Stimulated activated naive CD4-positive, alpha-beta T cell (primary cell): ENCODE results near the gene C1orf232.

Experiments used
- DNase-seq, 6 experiments: peaks; one replicate each; lab custom pipeline; 2025; lab: John Stamatoyannopoulos, UW

The C1orf232 gene

DNA sequence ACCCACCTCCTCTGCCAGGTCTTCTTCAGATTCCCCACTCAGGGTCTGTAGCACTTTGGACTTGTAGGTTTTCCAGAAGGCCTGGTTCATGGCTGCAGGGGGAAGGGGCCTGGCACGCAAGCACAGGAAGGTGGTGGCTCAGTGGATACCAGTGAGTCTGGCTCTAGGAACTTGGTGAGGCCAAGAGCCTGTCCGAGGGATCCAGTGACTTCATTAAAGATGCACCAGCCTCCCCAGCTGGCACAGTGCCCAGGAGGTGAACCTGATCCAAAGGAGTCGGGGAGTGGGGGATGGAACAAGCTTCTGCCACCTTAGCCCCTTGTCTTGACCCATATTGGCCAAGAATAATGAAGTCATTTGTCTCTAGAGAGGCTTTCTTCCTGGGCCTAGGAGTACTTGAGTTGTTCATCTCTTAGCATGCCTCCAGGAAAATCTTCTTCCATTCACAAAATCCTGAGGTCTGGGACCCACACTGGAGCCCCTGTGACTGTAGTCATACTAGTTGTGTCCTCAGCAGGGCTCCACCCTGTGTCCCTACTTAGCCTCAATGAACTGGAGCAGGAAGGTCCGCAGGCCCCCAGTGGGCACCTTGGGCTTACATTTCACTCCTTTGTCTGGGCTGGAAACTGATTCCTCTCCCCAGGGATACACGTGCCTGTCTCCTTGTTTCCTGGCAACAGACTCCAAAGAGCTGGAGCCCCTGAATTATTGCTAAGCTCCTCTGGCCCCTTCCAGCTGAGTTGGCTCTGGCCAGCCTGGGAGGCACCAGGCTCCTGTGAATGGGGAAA is at the start of gene C1orf232:
C1orf232 (minus strand) TSS at position 554 of the 788 bp plus-strand sequence; CDS start at position 90, 464 bp downstream.
- DNase-seq: no peak

DNA sequence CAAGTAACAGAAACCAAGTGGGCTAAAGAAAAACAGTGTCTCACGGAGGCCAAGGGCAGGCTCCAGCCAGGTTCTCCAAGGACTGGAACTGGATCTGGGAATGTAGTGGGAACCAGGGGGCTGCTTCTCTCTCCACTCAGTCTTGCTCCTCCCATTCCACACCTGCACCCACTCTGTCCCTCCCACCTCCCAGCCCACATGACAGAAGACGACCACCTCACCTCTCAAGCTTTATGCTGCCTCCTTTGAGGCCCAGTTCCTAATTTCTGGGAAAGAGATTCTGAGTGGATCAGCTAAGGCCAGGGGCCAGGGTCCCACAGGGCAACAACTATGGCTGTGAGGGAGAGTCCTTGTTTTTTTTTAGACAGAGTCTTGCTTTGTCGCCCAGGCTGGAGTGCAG is 46.5 kb upstream of the C1orf232 start:
- DNase-seq: no peak

DNA sequence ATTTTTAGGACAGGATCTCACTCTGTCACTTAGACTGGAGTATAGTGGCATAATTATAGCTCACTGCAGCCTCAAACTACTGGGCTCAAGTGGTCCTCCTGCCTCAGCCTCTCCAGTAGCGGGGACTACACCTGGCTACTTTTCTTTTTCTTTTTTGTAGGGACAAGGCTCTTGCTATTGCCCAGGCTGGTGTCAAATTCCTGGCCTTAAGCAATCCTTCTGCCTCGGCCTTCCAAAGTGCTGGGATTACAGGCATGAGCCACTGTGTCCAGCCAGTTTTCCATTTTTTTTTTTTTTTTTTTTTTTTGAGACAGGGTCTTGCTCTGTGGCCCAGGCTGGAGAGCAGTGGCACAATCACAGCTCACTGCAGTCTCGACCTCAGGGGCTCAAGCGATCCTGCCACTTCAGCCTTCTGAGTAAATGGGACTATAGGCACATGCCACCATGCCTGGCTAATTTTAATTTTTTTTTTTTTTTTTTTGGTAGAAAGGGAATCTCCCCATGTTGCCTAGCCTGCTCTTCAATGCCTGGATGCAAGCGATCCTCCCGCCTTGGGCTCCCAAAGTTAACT is 44.7 kb upstream of the C1orf232 start:
- no peak for DNase-seq

DNA sequence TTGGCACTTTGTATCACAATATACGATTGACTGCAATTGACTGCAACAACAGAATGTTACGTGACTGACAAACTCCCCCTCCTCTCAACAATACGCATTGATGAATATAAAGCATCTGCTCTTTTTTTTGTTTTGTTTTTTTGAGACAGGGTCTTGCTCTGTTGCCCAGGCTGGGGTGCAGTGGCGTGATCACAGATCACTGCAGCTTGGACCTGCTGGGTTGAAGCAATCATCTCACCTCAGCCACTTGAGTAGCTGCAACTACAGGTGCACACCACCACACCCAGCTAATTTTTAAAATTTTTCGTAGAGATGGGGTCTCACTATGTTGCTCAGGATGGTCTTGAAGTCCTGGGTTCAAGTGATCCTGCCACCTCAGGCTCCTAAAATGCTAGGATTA is 44.0 kb upstream of the C1orf232 start:
- no peak for DNase-seq

DNA sequence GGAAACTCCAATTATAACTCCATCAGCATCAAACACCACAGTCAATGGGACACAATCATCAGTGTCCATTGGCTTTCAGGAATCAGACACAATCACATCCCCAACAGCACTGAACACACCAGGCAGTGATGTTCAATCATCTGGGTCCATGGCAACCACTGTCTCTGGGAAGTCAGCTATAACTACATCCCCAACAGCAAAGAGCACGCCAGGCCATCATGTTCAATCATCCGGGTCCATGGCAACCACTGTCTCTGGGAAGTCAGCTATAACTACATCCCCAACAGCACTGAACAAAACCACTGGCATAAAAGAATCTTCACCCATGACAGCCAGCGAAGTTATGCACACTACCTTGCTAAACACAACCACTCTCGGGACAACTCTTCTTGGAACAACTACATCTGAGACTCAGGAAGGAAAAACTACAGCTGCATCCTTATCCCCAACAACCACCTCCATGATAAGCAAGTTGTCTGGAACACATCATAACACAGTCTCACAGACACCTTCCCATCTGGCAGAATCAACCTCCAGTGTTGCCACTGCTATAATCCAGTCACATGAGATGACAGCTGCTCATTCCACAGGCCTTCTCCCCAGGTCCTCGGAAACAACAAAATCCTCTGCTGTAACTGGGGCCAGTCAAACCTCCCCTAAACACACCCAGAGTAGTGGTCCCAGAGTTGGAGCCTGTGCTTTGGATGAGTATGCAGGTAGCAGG is 41.5 kb upstream of the C1orf232 start:
- no peak for DNase-seq

DNA sequence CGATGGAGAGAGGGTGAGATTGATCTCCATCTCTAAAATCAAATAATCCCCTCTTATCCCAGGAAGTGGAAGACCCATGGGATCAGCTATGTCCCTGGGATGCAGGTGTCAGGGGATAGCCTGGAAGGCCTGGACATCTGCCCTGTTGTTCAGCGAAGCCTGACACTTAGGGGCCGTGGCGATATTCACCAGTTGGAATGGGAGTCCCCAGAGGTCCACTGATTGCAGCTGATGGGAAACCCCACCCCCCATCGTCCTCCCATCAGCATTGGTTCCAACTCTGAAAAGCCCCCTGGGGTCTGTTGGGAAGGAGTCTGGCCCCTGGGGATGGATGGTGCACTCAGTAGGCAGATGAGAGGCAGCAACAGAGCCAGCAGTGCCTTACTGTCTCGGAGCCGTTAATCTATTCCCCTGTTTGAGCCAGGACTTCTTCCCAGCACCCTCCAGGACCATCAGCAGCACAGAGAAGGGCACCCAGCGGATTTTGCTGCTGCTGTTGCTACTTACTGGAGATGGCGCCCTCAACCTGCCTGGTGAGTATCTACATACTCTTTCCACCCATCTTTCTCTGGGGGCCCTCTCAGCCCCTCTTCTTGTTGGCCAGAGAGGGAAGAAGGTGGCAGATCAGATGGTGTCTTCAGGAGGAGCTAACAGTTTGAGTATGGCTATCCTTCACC is 35.0 kb upstream of the C1orf232 start:
- DNase-seq: no peak

DNA sequence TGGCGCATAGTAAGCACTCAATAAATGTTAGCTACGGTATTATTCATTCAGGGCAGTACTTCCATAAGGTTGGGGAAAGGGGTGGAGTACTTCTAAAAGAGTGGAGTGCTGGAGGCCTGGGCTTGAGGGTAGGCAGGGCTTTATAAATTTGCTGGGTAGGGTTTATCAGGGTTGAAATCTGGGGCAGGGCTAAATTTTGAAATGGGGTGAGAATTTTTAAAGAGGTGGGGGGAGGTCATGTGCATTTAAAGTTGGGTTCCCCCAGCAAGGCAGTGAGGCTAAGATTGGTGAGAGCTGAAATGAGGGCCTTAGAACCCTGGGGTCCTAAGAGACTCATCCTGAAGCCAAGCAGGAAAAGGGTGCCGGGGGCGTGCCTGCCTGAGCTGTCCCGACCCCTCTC is 31.6 kb upstream of the C1orf232 start:
- DNase-seq: no peak

DNA sequence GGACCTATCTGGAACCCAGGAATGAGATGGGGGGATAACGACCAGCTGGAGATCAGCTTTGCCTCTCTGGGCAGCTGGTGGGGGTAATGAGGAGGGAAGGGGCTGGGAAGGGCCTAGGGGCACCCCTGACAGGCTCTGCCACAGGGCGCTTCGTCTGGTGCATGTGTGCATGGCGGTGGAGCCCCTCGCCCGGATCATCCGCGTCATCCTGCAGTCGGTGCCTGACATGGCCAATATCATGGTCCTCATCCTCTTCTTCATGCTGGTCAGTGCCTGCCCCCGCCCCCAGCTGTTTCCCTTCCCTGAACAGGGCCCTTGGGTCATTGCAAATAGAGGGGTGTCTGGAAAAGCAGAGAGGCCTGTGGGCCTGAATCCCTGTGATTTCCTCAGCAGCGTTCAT is 29.1 kb upstream of the C1orf232 start:
- DNase-seq: no peak

DNA sequence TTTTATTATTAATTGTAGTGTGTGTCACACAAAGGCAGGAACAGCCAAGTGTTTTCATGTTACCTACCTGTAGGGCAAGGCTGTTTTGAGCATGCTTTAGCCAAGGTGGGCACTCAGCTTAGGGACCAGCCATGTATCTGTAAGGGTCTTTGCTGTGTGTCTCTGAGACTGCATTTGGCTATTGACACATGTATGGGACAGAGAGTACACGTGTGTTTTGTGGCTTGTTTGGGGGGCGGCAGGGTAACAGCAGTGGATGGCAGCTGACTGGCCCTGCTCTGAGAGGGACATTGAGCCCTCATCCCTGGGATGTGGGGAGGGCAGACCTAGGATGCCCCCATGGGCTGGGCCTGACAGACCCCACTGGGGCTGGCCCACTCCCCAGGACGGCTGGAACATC is 28.5 kb upstream of the C1orf232 start:
- DNase-seq: no peak

DNA sequence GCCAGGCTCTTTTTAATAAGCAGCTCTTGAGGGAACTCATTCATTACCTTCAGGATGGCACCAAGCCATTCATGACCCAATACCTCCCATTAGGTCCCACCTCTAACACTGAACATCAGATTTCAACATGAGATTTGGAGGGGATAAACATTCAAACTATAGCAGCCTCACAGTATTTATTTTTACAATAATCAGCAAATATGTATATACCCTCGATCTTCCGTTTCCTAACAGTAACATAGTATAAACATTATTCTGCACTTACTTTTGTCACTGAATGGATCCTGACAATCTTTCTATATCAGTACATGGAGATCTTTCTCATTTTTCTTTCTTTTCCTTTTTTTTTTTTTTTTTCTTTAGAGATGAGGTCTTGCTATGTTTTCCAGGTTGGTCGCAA is 27.0 kb upstream of the C1orf232 start:
- DNase-seq: no peak

DNA sequence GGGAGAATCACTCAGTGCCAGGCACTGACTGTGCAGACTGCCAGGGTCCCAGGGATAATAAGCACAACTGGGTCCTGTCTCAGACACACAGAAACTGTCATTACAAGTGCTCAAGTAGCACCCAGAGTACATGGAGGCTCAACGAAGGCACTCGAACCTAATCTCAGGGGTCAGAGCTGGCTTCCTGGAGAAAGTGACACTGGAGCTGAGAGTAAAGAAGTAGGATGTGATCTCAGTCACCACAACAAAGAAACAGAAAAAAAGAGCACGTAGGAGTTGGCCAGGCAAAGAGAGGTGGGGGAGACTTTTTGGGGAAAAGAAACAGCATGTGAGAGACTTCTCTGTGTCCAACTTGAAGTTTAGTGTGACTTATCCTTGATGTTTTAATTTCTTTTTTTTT is 23.0 kb upstream of the C1orf232 start:
- no peak for DNase-seq

DNA sequence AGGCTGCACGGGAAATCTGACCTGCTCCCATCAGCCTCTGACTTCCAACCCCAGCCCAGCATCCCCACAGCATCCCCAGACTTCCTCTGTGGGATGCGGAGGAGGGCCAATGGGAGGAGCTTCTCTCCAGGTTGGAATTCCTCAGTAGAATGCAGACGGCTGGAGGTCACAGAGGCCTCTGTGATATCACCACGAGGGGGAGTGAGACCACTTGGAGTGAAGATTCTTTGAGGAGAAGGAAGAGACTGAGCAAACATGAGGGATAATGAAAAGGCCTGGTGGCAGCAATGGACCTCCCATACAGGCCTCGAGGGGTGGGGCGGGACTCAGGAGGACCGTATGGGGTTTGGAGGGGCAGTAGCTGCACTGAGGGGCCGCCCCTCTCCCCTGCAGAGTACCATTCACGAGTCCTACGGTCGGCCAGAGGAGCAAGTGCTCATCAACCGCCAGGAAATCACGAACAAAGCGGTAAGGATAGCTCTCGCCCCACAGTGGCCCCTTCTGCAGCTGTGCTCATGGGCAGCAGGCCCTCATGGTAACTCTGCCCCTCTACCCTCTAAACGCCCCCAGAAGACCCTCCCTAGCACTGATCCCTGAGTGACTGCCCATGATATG is 21.7 kb upstream of the C1orf232 start, which contains the start of gene CATSPER4:
CATSPER4 (plus strand) TSS at position 230 of the 615 bp plus-strand sequence; CDS start at position 256, 26 bp downstream.
- peak in 1 of 6 experiments; percentile 14 for DNase-seq

DNA sequence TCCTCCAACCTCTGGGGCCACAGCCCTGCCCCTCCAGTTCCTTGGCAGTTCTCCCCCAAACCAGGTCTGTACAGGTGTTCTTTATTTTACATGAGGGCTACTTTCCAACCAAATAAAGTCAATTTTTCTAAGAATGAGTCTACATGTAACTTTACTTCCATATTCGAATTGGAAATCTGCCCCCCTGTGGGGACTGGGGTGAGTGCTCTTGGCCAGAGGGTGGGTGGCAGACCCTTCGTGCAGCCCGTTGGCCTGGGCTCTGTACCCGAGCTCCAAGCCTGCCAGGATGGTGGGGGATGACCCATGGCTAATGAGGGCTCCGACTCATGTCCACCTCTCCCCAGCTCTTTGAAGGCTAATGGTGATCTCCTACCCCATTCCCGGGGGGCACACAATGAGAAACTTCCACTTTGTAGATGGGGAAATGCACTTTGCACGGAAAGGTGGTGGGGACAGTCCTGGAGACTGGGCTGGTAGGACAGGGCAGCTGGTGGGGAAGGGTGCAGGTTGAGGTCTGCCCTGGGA is 21.1 kb upstream of the C1orf232 start:
- DNase-seq: no peak

DNA sequence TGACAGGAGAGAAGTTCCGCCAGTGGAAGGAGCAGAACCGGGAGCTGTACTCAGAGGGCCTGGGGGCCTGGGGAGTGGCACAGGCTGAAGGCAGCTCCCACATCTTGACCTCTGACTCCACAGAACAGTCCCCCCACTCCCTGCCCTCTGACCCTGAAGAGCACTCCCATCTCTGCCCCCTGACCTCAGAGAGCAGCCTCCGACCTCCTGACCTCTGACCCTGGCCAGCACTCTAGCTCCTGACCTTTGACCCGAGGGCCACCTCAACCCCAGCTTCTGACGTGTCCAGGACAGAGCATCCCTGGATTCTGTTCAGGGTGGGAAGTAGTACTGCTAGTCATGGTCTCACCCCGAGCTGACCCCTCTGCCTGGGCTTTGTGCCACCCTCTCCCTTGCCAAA is 20.6 kb upstream of the C1orf232 start:
- no peak for DNase-seq

DNA sequence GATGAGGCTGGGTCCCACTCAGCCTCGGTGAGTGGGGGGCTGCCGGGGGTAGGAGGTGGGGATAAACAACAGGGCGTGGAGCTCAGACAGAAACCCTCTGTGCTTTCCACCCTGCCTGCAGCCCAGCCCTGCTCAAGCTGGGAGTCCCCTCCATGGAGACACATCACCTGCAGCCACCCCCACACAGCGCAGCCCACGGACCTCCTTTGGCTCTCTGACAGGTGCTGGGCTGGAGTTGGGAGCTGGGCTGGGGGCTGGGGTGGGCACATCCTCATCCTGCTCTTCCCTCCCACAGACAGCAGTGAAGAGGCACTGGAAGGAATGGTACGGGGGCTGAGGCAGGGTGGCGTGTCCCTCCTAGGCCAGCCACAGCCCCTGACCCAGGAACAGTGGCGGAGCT is 19.7 kb upstream of the C1orf232 start:
- DNase-seq: no peak

DNA sequence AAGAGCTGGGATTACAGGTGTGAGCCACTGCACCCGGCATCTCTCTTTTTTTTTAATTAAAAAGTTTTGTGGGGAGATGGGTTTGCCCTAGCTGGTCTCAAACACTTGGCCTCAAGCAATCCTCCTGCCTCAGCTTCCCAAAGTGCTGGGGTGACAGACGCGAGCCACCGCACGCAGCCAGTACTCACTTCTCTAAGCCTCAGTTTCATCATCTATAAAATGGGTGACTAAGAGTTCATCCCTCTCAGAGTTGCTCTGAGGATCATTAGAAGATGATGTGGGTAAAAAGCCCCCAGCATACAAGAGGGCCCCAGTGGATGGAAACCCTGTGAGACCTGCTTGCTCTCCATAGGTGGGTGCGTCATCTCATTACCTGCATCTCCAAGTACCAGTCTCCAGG is 19.1 kb upstream of the C1orf232 start:
- DNase-seq: no peak

DNA sequence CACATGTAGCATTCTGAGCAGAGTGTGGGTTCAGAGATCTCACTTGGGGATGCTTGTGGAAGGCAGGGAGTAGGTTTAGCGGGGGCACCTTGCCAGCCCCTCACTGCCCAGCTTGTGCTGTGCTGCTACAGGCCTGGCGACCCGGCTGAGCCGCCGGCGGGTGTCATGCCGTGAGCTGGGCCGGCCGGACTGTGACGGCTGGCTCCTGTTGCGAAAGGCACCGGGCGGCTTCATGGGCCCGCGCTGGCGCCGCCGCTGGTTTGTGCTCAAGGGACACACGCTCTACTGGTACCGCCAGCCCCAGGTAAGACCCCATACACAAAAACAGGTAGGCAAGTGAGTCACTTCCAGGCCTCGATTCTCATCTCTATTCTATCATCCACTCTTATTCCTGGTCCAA is 16.1 kb upstream of the C1orf232 start:
- no peak for DNase-seq

DNA sequence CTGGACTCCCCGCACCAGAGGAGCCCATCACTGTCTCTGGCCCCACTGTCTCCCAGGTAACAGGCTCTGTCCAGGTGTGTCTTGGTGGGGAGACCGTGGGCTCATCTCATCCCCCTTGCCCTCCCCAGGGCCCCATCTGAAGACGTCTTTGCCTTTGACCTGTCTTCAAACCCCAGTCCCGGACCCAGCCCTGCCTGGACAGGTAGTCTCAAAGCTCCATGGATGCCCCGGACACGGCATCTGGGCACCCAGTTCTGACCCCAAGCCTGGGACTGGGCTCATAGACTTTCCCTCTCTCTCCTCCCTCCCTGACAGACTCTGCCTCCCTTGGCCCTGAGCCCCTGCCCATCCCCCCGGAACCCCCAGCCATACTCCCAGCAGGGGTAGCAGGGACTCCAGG is 15.3 kb upstream of the C1orf232 start:
- DNase-seq: no peak

DNA sequence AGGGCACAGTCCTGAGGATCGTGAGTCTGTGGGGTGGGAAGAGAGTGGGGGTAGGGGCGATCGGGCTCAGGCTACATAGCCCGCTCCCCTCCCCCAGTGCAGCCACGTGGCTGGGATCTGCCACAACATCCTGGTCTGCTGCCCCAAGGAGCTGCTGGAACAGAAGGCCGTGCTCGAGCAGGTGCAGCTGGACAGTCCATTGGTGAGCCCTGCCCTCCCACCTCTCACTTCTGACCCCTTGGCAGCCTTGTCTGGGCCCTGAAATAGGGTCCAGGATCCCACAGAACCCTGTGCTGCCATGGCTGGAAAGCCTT is 13.6 kb upstream of the C1orf232 start:
- no peak for DNase-seq

DNA sequence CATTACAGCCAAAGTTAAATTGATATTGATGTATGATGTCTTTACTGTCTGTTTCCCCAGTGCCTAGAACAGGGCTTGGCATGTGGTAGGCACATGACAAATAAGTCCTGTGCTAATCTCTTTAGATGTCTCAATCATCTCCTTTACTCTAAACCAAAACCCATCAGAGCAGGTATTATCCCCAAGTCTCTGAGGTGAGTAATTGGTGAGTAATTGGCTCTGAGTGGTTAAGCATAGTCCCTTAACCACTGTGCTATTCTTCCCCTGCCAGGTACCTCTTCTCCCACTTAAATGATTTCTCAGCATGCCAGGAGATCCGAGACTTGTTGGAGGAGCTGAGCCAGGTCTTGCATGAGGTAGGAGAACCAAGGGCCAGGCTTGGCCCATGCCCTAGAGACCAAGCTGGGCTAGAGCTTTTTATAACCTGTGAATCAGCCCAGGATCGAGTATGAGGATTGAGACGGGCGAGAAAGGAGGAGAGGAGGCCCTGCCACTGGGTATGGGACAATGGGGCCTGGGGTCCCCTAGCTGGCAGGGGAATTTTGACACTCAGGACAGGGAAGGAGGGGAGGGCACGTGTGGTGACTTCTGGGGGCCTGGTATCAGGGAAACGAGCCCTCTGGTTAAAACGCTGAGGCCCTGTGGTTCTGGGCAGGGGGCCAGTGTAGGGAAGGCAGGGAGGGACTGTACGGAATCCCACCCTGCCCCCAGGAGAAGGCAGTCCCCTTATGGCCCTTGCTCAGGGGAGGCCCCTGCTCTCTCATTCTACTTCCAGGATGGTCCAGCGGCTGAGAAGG is 13.0 kb upstream of the C1orf232 start:
- DNase-seq: no peak

DNA sequence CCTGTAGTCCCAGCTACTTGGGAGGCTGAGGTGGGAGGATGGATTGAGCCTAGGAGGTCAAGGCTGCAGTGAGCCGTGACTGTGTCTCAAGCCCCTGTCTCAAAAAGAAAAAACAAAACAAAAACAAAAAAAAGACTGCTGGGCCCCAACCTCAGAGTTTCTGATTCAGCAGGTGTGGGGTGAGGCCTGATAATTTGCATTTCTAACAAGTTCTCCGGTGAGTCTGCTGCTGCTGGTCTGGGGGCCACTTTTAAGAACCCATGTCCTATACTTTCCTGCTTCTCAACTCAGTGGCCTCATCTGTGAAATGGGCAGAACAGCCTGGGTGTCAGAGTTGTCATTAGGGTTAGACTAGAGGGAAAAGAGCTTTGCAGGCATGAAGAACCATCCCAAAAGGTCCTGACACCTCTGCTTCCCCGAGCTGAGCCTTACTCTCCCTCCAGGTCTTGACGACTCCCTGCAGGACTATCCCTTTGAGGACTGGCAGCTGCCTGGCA is 11.3 kb upstream of the C1orf232 start:
- DNase-seq: no peak
